HEK293 (cell line): ENCODE data around the gene PCSK2.

ENCODE experiments used
- CTCF ChIP-seq: fragments of 450-650 bp; formaldehyde crosslinking; IDR thresholded peaks from 2 replicates; pipeline ENCODE4 v1.5.1; 2016; ENCODE audit warnings: missing biosample characterization, missing genetic modification characterization
- KLF1 ChIP-seq: fragments of 450-650 bp; formaldehyde crosslinking; IDR thresholded peaks from 2 replicates; pipeline ENCODE4 v1.5.1; 2016; ENCODE audit warnings: missing biosample characterization, missing genetic modification characterization
- MYNN ChIP-seq: fragments of 450-650 bp; formaldehyde crosslinking; IDR thresholded peaks from 2 replicates; pipeline ENCODE4 v1.5.1; 2016; ENCODE audit warnings: missing biosample characterization, missing genetic modification characterization, borderline replicate concordance
- MZF1 ChIP-seq: fragments of 450-650 bp; formaldehyde crosslinking; IDR thresholded peaks from 2 replicates; pipeline ENCODE4 v1.5.1; 2017; ENCODE audit warnings: missing biosample characterization, missing genetic modification characterization, borderline replicate concordance
- REST ChIP-seq: fragments of 450-650 bp; formaldehyde crosslinking; IDR thresholded peaks from 2 replicates; pipeline ENCODE4 v1.5.1; 2016; ENCODE audit warnings: missing biosample characterization, missing genetic modification characterization
- ZBTB1 ChIP-seq: fragments of 450-650 bp; formaldehyde crosslinking; IDR thresholded peaks from 2 replicates; pipeline ENCODE4 v1.5.1; 2016; ENCODE audit warnings: missing biosample characterization, missing genetic modification characterization
- ZBTB11 ChIP-seq: fragments of 450-650 bp; formaldehyde crosslinking; conservative IDR thresholded peaks from 2 replicates; pipeline ENCODE4 v1.5.1; 2016; ENCODE audit warnings: low read depth, missing biosample characterization, missing genetic modification characterization
- ZNF114 ChIP-seq: fragments of 450-650 bp; formaldehyde crosslinking; IDR thresholded peaks from 2 replicates; pipeline ENCODE4 v1.5.0; 2017; ENCODE audit warnings: missing biosample characterization, missing genetic modification characterization
- ZNF560 ChIP-seq: fragments of 450-650 bp; formaldehyde crosslinking; IDR thresholded peaks from 2 replicates; pipeline ENCODE4 v1.5.1; 2017; ENCODE audit warnings: missing biosample characterization, missing genetic modification characterization, borderline replicate concordance
- ZNF639 ChIP-seq: fragments of 450-650 bp; formaldehyde crosslinking; IDR thresholded peaks from 2 replicates; pipeline ENCODE4 v1.5.1; 2016; ENCODE audit warnings: missing biosample characterization, missing genetic modification characterization
- ZSCAN16 ChIP-seq: fragments of 450-650 bp; formaldehyde crosslinking; IDR thresholded peaks from 2 replicates; pipeline ENCODE4 v1.5.1; 2016; ENCODE audit warnings: missing biosample characterization, missing genetic modification characterization

- TF ChIP-seq MZF1 (tag by site-specific recombination) (no peak), CTCF (no peak), ZNF114 (tag by site-specific recombination) (no peak), ZBTB1 (no peak), REST (tag by site-specific recombination) (no peak), MYNN (tag by site-specific recombination) (no peak), ZSCAN16 (tag by site-specific recombination) (no peak), ZNF560 (tag by site-specific recombination) (no peak), ZBTB11 (tag by site-specific recombination) (no peak), KLF1 (tag by site-specific recombination) (no peak), ZNF639 (tag by site-specific recombination) (no peak)
These were observed 112.2 kb downstream of the PCSK2 start for GRCh38 chr20:17339000-17339399.
